Measurements from ENCODE around the gene ETF1. TPM values are rescaled to one million over a fixed set of nuclear protein-coding genes. Genes with fewer than 3 reads are reported as not detected.

The ETF1 gene
- total and polyA plus RNA-seq, 9 of the 15 experiments (the other 6 are each of a cell fraction or from before 2014, with no cell fraction given) = 53.7 to 209 (median 164) TPM

GRCh38 chr5:138469540-138470321, 73.3 kb downstream of the ETF1 start (continued):
- no peak for TF ChIP-seq PREB (CRISPR knock-in tag; IDR thresholded peaks at IDR 0.05)
- no peak for TF ChIP-seq SREBF2 (CRISPR knock-in tag; IDR thresholded peaks at IDR 0.05)
- TF ChIP-seq IRF9 (tag; IDR thresholded peaks at IDR 0.05) = no peak
- TF ChIP-seq KAT2B (IDR thresholded peaks at IDR 0.05; ENCODE audit: low read depth, low read length) = no peak
- 0 out of 4 replicates have a peak, but pooled peaks of 1 of the 2 experiments have one; percentile 15 for TF ChIP-seq ARNT (IDR thresholded peaks at IDR 0.05)
- peak in 1 of 2 experiments; percentile 71; a peak in 1 of 4 replicates for TF ChIP-seq FOXA3 (CRISPR knock-in tag; conservative IDR thresholded peaks at IDR 0.05 in 1 of 2, IDR thresholded peaks at IDR 0.05 in 1 of 2)
- TF ChIP-seq ZNF282 (CRISPR knock-in tag; IDR thresholded peaks at IDR 0.05) = 0 out of 2 replicates have a peak, but pooled peaks have one; percentile 2
- peak; percentile 98 for TF ChIP-seq SUPT5H (IDR thresholded peaks at IDR 0.05)
- peak; percentile 64; the same call in 1 of the 2 replicates for TF ChIP-seq ZBTB34 (CRISPR knock-in tag; IDR thresholded peaks at IDR 0.05)
- no peak; the same call in 1 of the 2 replicates for TF ChIP-seq RFX1 (IDR thresholded peaks at IDR 0.05)
- TF ChIP-seq PBX2 (CRISPR knock-in tag; IDR thresholded peaks at IDR 0.05; ENCODE audit: low read depth) = no peak
- no peak for TF ChIP-seq PBX2 (tag; conservative IDR thresholded peaks at IDR 0.05; ENCODE audit: low read depth)
- no peak for TF ChIP-seq SAFB2 (IDR thresholded peaks at IDR 0.05; ENCODE audit: borderline replicate concordance, low read depth, low read length, severe bottlenecking)
- peak in 1 of 2 experiments; percentile 23; a peak in 1 of 4 replicates for TF ChIP-seq SIX5 (IDR thresholded peaks at IDR 0.05; ENCODE audit: borderline replicate concordance in 1 of 2, insufficient read depth in 1 of 2, low read depth in 1 of 2, low read length in 2 of 2)
- no peak for TF ChIP-seq NUFIP1 (IDR thresholded peaks at IDR 0.05; ENCODE audit: partially characterized antibody)
- no peak for TF ChIP-seq RBM15 (IDR thresholded peaks at IDR 0.05; ENCODE audit: insufficient read depth, low read length)
- no peak for TF ChIP-seq POU5F1 (IDR thresholded peaks at IDR 0.05; ENCODE audit: borderline replicate concordance, low read depth, low read length, partially characterized antibody)
- TF ChIP-seq HINFP (tag; conservative IDR thresholded peaks at IDR 0.05; ENCODE audit: low read depth) = no peak
